Keratinocyte (primary cell): ENCODE measurements around the gene ZNF516. TPM values are rescaled to one million over a fixed set of nuclear protein-coding genes. Genes with fewer than 3 reads are reported as not detected.

Source experiments
- DNase-seq: peaks from one replicate; pipeline ENCODE4 v3.0.0-alpha.2; 2011; ENCODE audit warnings: low read depth, missing footprints, low spot score
- FAIRE-seq: peaks from 2 replicates; lab custom pipeline; 2011; peaks lifted over from hg19 to GRCh38; lab: Jason Lieb, UNC
- H2AFZ ChIP-seq: 2 replicates; pipeline ENCODE4 v1.6.0; 2012; ENCODE audit warnings: low read length, control low read depth, inconsistent platforms; ENCODE audit not compliant: control insufficient read depth
- H3K27ac ChIP-seq: 2 replicates; pipeline ENCODE4 v1.5.1; 2011; ENCODE audit warnings: low read length; ENCODE audit not compliant: control insufficient read depth, insufficient read depth
- H3K27me3 ChIP-seq: 3 replicates; pipeline ENCODE4 v1.6.0; 2011; ENCODE audit warnings: low read length; ENCODE audit not compliant: control insufficient read depth, insufficient read depth; ENCODE audit errors: extremely low read depth
- H3K36me3 ChIP-seq, 2 experiments: 2 replicates in 1 of 2; 3 replicates in 1 of 2; pipeline ENCODE4 v1.5.1; 2011; ENCODE audit warnings: low read length in 2 of 2, mild to moderate bottlenecking in 1 of 2; ENCODE audit not compliant: control insufficient read depth in 2 of 2, insufficient read depth in 2 of 2; ENCODE audit errors: extremely low read depth in 1 of 2
- H3K4me1 ChIP-seq: 3 replicates; pipeline ENCODE4 v1.5.1; 2011; ENCODE audit warnings: low read length; ENCODE audit not compliant: control insufficient read depth, insufficient read depth; ENCODE audit errors: extremely low read depth
- H3K4me2 ChIP-seq: 3 replicates; pipeline ENCODE4 v1.6.0; 2011; ENCODE audit warnings: low read depth, low read length; ENCODE audit not compliant: control insufficient read depth, insufficient read depth; ENCODE audit errors: extremely low read depth
- H3K4me3 ChIP-seq, 3 experiments: fragments of 200-600 bp in 1 of 3; sonication (generic) in 1 of 3; 2 replicates in 2 of 3; 3 replicates in 1 of 3; pipeline ENCODE4 v1.5.1; 2011 to 2016; ENCODE audit warnings: low read length in 3 of 3, mild to moderate bottlenecking in 3 of 3, control low read depth in 2 of 3, inconsistent platforms in 1 of 3, low read depth in 1 of 3, mixed read lengths in 1 of 3, mixed run types in 1 of 3, moderate library complexity in 1 of 3; ENCODE audit not compliant: control insufficient read depth in 2 of 3, insufficient read depth in 2 of 3; ENCODE audit errors: extremely low read depth in 1 of 3
- H3K79me2 ChIP-seq: 2 replicates; pipeline ENCODE4 v1.6.0; 2012; ENCODE audit warnings: low read length; ENCODE audit not compliant: control insufficient read depth, insufficient read depth
- H3K9ac ChIP-seq: 3 replicates; pipeline ENCODE4 v1.6.0; 2011; ENCODE audit warnings: low read length; ENCODE audit not compliant: control insufficient read depth, insufficient read depth; ENCODE audit errors: extremely low read depth
- H3K9me1 ChIP-seq: 3 replicates; pipeline ENCODE4 v1.6.0; 2011; ENCODE audit warnings: low read length; ENCODE audit not compliant: control insufficient read depth, insufficient read depth; ENCODE audit errors: extremely low read depth
- H3K9me3 ChIP-seq: 2 replicates; pipeline ENCODE4 v1.5.1; 2012; ENCODE audit warnings: low read depth, low read length; ENCODE audit not compliant: control insufficient read depth
- H4K20me1 ChIP-seq: 3 replicates; pipeline ENCODE4 v1.6.0; 2011; ENCODE audit warnings: low read length; ENCODE audit not compliant: control insufficient read depth, insufficient read depth; ENCODE audit errors: extremely low read depth
- EZH2 ChIP-seq: IDR thresholded peaks from one replicate; pipeline ENCODE4 v1.6.1; 2012; ENCODE audit warnings: inconsistent platforms, mild to moderate bottlenecking, low read length, moderate library complexity
- dilution Hi-C: fragments of 300-500 bp; cut with MboI; formaldehyde crosslinking; loops from one replicate; pipeline ENCODE4 v1.7.0; 2020; ENCODE audit warnings: low sequenced_read_pairs; ENCODE audit not compliant: extremely low pct_ligation_motif_present
- polyA plus RNA-seq, 5 experiments: library from polyadenylated mRNA; depleted of rRNA in 3 of 5; stranded (reverse) in 3 of 5; stranded (forward) in 1 of 5; unstranded in 1 of 5; fragments of >200 nt; gene quantifications; 1 replicate in 1 of 5; 2 replicates in 3 of 5; 3 replicates in 1 of 5; pipeline versions ENCODE4 v1.2.1 to v1.2.3, GENCODE V29; 2011 to 2012; ENCODE audit warnings: missing spikeins in 2 of 5, low read depth in 1 of 5, low replicate concordance in 1 of 5
- TF ChIP-seq, protein P1 (sequence below), 3 experiments: IDR thresholded peaks in 1 of 3; conservative IDR thresholded peaks in 1 of 3; optimal IDR thresholded peaks in 1 of 3; 2 replicates in 2 of 3; 3 replicates in 1 of 3; pipeline versions ENCODE3 to v1.5.1; 2011; ENCODE audit warnings: low read length in 3 of 3, mild to moderate bottlenecking in 3 of 3, moderate library complexity in 2 of 3, control low read depth in 1 of 3, inconsistent platforms in 1 of 3; ENCODE audit not compliant: insufficient read depth in 2 of 3; ENCODE audit errors: extremely low read depth in 1 of 3

Gene ZNF516
- polyA plus RNA-seq, 1 donor (not counting 4 experiments of a cell fraction or from before 2014, with no cell fraction given), result 9.3 TPM

DNA sequence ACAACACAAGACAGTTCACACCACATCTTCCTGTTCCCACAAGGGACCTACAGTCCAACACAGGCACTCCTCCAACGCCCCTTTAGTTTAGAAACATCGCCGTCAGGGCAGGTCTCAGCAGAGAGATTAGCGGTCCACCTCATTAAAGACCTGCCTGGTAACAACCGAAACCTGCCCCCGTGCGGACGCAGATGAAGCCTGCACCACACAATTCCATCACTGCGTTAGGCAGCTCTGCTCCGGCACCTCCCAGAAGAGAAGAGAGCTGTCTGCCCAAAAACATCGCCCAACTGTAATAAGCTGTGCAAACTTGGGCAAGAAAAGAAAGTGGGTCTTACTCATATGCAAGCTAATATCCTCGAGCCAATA, 32.7 kb downstream of the ZNF516 start:
- H2AFZ ChIP-seq, result no peak overlapping the region
- dilution Hi-C loops, result no loop called here

DNA sequence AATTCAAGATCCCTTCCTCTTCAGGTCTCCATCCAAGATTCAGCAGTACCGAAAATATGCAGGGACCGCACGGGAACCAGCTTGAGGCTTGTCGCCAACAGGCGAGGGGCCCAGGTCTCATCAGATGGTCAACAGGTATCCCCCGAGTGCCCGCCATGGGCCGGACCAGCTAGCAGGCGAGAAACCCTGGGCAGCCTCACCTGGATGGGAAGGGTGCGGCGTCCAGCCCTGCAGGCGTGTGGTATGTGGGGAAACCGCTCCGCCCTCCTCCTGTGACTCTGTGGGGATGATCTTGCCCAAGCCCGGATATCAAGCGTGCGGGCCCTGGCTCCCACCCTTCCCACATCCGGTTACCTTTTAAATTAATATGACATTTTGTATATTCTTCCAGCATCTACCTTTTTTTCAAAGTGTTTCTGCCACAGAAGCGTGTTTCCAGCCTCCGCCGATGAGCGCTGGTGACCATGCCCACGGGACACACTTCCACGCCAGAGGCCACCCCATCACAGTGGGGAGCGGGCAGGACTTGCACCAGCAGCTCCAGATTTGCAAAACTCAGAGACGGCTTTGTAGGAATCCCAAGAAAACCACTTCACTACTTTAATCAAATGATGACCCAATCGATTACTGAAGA, 33.2 kb downstream of the ZNF516 start:
- H3K79me2 ChIP-seq, result peaks cover 70% of the 10 kb centered on the region
- no peaks in the 10 kb centered on the region for H3K9me1 ChIP-seq
- no peaks in the 10 kb centered on the region for H3K27me3 ChIP-seq
- dilution Hi-C loops, result no loop called here
- TF ChIP-seq, protein P1, sequence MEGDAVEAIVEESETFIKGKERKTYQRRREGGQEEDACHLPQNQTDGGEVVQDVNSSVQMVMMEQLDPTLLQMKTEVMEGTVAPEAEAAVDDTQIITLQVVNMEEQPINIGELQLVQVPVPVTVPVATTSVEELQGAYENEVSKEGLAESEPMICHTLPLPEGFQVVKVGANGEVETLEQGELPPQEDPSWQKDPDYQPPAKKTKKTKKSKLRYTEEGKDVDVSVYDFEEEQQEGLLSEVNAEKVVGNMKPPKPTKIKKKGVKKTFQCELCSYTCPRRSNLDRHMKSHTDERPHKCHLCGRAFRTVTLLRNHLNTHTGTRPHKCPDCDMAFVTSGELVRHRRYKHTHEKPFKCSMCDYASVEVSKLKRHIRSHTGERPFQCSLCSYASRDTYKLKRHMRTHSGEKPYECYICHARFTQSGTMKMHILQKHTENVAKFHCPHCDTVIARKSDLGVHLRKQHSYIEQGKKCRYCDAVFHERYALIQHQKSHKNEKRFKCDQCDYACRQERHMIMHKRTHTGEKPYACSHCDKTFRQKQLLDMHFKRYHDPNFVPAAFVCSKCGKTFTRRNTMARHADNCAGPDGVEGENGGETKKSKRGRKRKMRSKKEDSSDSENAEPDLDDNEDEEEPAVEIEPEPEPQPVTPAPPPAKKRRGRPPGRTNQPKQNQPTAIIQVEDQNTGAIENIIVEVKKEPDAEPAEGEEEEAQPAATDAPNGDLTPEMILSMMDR (optimal IDR thresholded peaks at IDR 0.05 in 1 of 3, IDR thresholded peaks at IDR 0.05 in 1 of 3, conservative IDR thresholded peaks at IDR 0.05 in 1 of 3; ENCODE audit: extremely low read depth in 1 of 3, insufficient read depth in 2 of 3, low read length in 3 of 3), result no peak
- peaks cover 23% of the 10 kb centered on the region for H3K4me1 ChIP-seq
- no peaks in the 10 kb centered on the region for H3K9me3 ChIP-seq
- FAIRE-seq, result no peak
- H3K4me2 ChIP-seq, result no peak overlapping the region
- H3K36me3 ChIP-seq, result peaks cover 4 to 6% of the 10 kb centered on the region in 2 experiments
- H3K4me3 ChIP-seq, result no peak overlapping the region
- peaks cover 4% of the 10 kb centered on the region for H4K20me1 ChIP-seq
- H2AFZ ChIP-seq, result no peak overlapping the region
- DNase-seq, result no peak
- H3K27ac ChIP-seq, result no peak overlapping the region
- no peak overlapping the region for H3K9ac ChIP-seq

More for the DNA sequence above, 32.7 kb downstream of the ZNF516 start:
- H3K79me2 ChIP-seq, result peaks cover 68% of the 10 kb centered on the region
- H3K9me1 ChIP-seq, result no peaks in the 10 kb centered on the region
- TF ChIP-seq, protein P1 (optimal IDR thresholded peaks at IDR 0.05 in 1 of 3, IDR thresholded peaks at IDR 0.05 in 1 of 3, conservative IDR thresholded peaks at IDR 0.05 in 1 of 3; ENCODE audit: extremely low read depth in 1 of 3, insufficient read depth in 2 of 3, low read length in 3 of 3), result no peak
- no peak for TF ChIP-seq EZH2
- H4K20me1 ChIP-seq, result peaks cover 4% of the 10 kb centered on the region
- no peak overlapping the region for H3K9ac ChIP-seq
- FAIRE-seq, result no peak
- no peak overlapping the region for H3K4me3 ChIP-seq
- H3K4me2 ChIP-seq, result no peak overlapping the region
- H3K27me3 ChIP-seq, result no peaks in the 10 kb centered on the region
- peaks cover 23% of the 10 kb centered on the region for H3K4me1 ChIP-seq
- H3K9me3 ChIP-seq, result no peaks in the 10 kb centered on the region
- H3K27ac ChIP-seq, result no peak overlapping the region
- peaks cover 4 to 6% of the 10 kb centered on the region in 2 experiments for H3K36me3 ChIP-seq
- no peak for DNase-seq
